Activated CD4-positive, alpha-beta memory T cell treated with anti-CD3 and anti-CD28 coated beads, Interleukin-2, amount 10 ng/mL, durations not matched to agents 7 days and 5 days (primary cell): ENCODE measurements around the gene ANO2. TPM values are rescaled to one million over a fixed set of nuclear protein-coding genes. Genes with fewer than 3 reads are reported as not detected.

Experiments
- CTCF ChIA-PET: fragments of 350-600 bp; sonication (Branson Sonifier 250); formaldehyde crosslinking; loops from one replicate; lab custom pipeline; 2021; ENCODE audit warnings: antibody characterized with exemption, inconsistent platforms; lab: Charles Lee
- POLR2A ChIA-PET: fragments of 350-600 bp; sonication (Branson Sonifier 250); formaldehyde crosslinking; loops from one replicate; lab custom pipeline; 2021; ENCODE audit warnings: antibody characterized with exemption; lab: Charles Lee
- DNase-seq: peaks from one replicate; pipeline ENCODE4 v3.0.0-alpha.2; 2020
- H3K27ac Mint-ChIP-seq: one replicate; pipeline ENCODE4 v1.8.0; 2021; ENCODE audit warnings: mild to moderate bottlenecking, mixed read lengths
- H3K27me3 Mint-ChIP-seq: one replicate; pipeline ENCODE4 v1.8.0; 2021; ENCODE audit warnings: mixed read lengths
- H3K36me3 Mint-ChIP-seq: one replicate; pipeline ENCODE4 v1.8.0; 2021; ENCODE audit warnings: low read depth, mixed read lengths
- H3K4me1 Mint-ChIP-seq: one replicate; pipeline ENCODE4 v1.8.0; 2021; ENCODE audit warnings: mixed read lengths
- H3K4me3 Mint-ChIP-seq: one replicate; pipeline ENCODE4 v1.8.0; 2021; ENCODE audit warnings: mild to moderate bottlenecking, mixed read lengths
- H3K9me3 Mint-ChIP-seq: one replicate; pipeline ENCODE4 v1.8.0; 2021; ENCODE audit warnings: mixed read lengths
- total RNA-seq, 2 experiments: library from RNA; stranded (reverse); gene quantifications; one replicate each; pipeline ENCODE4 v1.2.3, GENCODE V29; 2021

ANO2 gene
- total RNA-seq, 2 experiments from 2014 or later, result not detected

- peaks cover 4% of the 10 kb centered on the region for H3K4me1 Mint-ChIP-seq
- no peak for DNase-seq
- no peaks in the 10 kb centered on the region for H3K36me3 Mint-ChIP-seq
- H3K4me3 Mint-ChIP-seq, result no peak overlapping the region
- H3K27me3 Mint-ChIP-seq, result peaks cover 23% of the 10 kb centered on the region
- ChIA-PET CTCF (no interaction called here), POLR2A (no interaction called here)
- no peak overlapping the region for H3K27ac Mint-ChIP-seq
- H3K9me3 Mint-ChIP-seq, result no peaks in the 10 kb centered on the region
Observed at GRCh38 chr12:5884285-5884684, 60.8 kb downstream of the ANO2 start.

GRCh38 chr12:5882511-5883190 lies 62.4 kb downstream of the ANO2 start:
- no peak for DNase-seq
- Mint-ChIP-seq H3K4me3 (no peak overlapping the region), H3K36me3 (no peaks in the 10 kb centered on the region), H3K27me3 (peaks cover 15% of the 10 kb centered on the region), H3K4me1 (no peaks in the 10 kb centered on the region), H3K9me3 (no peaks in the 10 kb centered on the region), H3K27ac (no peak overlapping the region)
- ChIA-PET POLR2A (no interaction called here), CTCF (no interaction called here)

GRCh38 chr12:5881666-5882065 lies 63.4 kb downstream of the ANO2 start:
- no peak for DNase-seq
- Mint-ChIP-seq H3K4me1 (no peaks in the 10 kb centered on the region), H3K4me3 (no peak overlapping the region), H3K27me3 (peaks cover 12% of the 10 kb centered on the region), H3K27ac (no peak overlapping the region), H3K9me3 (no peaks in the 10 kb centered on the region), H3K36me3 (no peaks in the 10 kb centered on the region)
- ChIA-PET POLR2A (no interaction called here), CTCF (no interaction called here)

- POLR2A ChIA-PET, result no interaction called here
- Mint-ChIP-seq H3K4me1 (no peaks in the 10 kb centered on the region), H3K9me3 (no peaks in the 10 kb centered on the region)
Observed at GRCh38 chr12:5881101-5881606, 63.9 kb downstream of the ANO2 start.

GRCh38 chr12:5875851-5876250 lies 69.2 kb downstream of the ANO2 start:
- POLR2A ChIA-PET, result no interaction called here
- Mint-ChIP-seq H3K4me1 (no peaks in the 10 kb centered on the region), H3K36me3 (no peaks in the 10 kb centered on the region), H3K9me3 (no peaks in the 10 kb centered on the region), H3K4me3 (no peak overlapping the region), H3K27me3 (no peaks in the 10 kb centered on the region), H3K27ac (no peak overlapping the region)
- no peak for DNase-seq
- CTCF ChIA-PET, result no interaction called here

More at GRCh38 chr12:5881101-5881606, 63.9 kb downstream of the ANO2 start:
- CTCF ChIA-PET, result no interaction called here
- Mint-ChIP-seq H3K27ac (no peak overlapping the region), H3K27me3 (peaks cover 9% of the 10 kb centered on the region), H3K4me3 (no peak overlapping the region), H3K36me3 (no peaks in the 10 kb centered on the region)
- DNase-seq, result no peak

GRCh38 chr12:5874514-5874913 lies 70.5 kb downstream of the ANO2 start:
- no peaks in the 10 kb centered on the region for H3K27me3 Mint-ChIP-seq
- H3K27ac Mint-ChIP-seq, result no peak overlapping the region
- no peak for DNase-seq
- H3K4me1 Mint-ChIP-seq, result no peaks in the 10 kb centered on the region
- no peaks in the 10 kb centered on the region for H3K9me3 Mint-ChIP-seq
- CTCF ChIA-PET, result no interaction called here
- H3K36me3 Mint-ChIP-seq, result no peaks in the 10 kb centered on the region
- POLR2A ChIA-PET, result no interaction called here
- no peak overlapping the region for H3K4me3 Mint-ChIP-seq

GRCh38 chr12:5873281-5873919 lies 71.7 kb downstream of the ANO2 start:
- Mint-ChIP-seq H3K9me3 (no peaks in the 10 kb centered on the region), H3K4me1 (no peaks in the 10 kb centered on the region), H3K4me3 (no peak overlapping the region), H3K36me3 (no peaks in the 10 kb centered on the region), H3K27ac (no peak overlapping the region), H3K27me3 (no peaks in the 10 kb centered on the region)
- ChIA-PET POLR2A (no interaction called here), CTCF (no interaction called here)
- no peak for DNase-seq

GRCh38 chr12:5872745-5873144 lies 72.3 kb downstream of the ANO2 start:
- H3K27me3 Mint-ChIP-seq, result no peaks in the 10 kb centered on the region
- H3K27ac Mint-ChIP-seq, result no peak overlapping the region
- ChIA-PET POLR2A (no interaction called here), CTCF (no interaction called here)
- H3K4me1 Mint-ChIP-seq, result no peaks in the 10 kb centered on the region
- no peak for DNase-seq
- no peaks in the 10 kb centered on the region for H3K36me3 Mint-ChIP-seq
- H3K4me3 Mint-ChIP-seq, result no peak overlapping the region
- H3K9me3 Mint-ChIP-seq, result no peaks in the 10 kb centered on the region

GRCh38 chr12:5871741-5872140 lies 73.3 kb downstream of the ANO2 start:
- Mint-ChIP-seq H3K9me3 (no peaks in the 10 kb centered on the region), H3K27me3 (no peaks in the 10 kb centered on the region), H3K36me3 (no peaks in the 10 kb centered on the region), H3K27ac (no peak overlapping the region), H3K4me1 (no peaks in the 10 kb centered on the region), H3K4me3 (no peak overlapping the region)
- POLR2A ChIA-PET, result no interaction called here
- no peak for DNase-seq
- CTCF ChIA-PET, result no interaction called here

- DNase-seq, result no peak
- Mint-ChIP-seq H3K4me1 (no peaks in the 10 kb centered on the region), H3K9me3 (no peaks in the 10 kb centered on the region), H3K27me3 (no peaks in the 10 kb centered on the region), H3K4me3 (no peak overlapping the region), H3K27ac (no peak overlapping the region), H3K36me3 (no peaks in the 10 kb centered on the region)
- CTCF ChIA-PET, result no interaction called here
- POLR2A ChIA-PET, result no interaction called here
Observed at GRCh38 chr12:5870183-5870582, 74.9 kb downstream of the ANO2 start.

GRCh38 chr12:5868625-5869295 lies 76.3 kb downstream of the ANO2 start:
- CTCF ChIA-PET, result no interaction called here

GRCh38 chr12:5865397-5865796 lies 79.7 kb downstream of the ANO2 start:
- ChIA-PET POLR2A (no interaction called here), CTCF (no interaction called here)
- no peaks in the 10 kb centered on the region for H3K9me3 Mint-ChIP-seq
- H3K27ac Mint-ChIP-seq, result no peak overlapping the region
- H3K27me3 Mint-ChIP-seq, result no peaks in the 10 kb centered on the region
- H3K36me3 Mint-ChIP-seq, result no peaks in the 10 kb centered on the region
- no peak for DNase-seq
- H3K4me1 Mint-ChIP-seq, result no peaks in the 10 kb centered on the region
- no peak overlapping the region for H3K4me3 Mint-ChIP-seq

More at GRCh38 chr12:5868625-5869295, 76.3 kb downstream of the ANO2 start:
- Mint-ChIP-seq H3K27me3 (no peaks in the 10 kb centered on the region), H3K36me3 (no peaks in the 10 kb centered on the region), H3K4me3 (no peak overlapping the region), H3K9me3 (no peaks in the 10 kb centered on the region), H3K27ac (no peak overlapping the region), H3K4me1 (no peaks in the 10 kb centered on the region)
- no peak for DNase-seq
- POLR2A ChIA-PET, result no interaction called here

- no peaks in the 10 kb centered on the region for H3K36me3 Mint-ChIP-seq
- H3K4me1 Mint-ChIP-seq, result no peaks in the 10 kb centered on the region
- ChIA-PET CTCF (no interaction called here), POLR2A (no interaction called here)
- H3K9me3 Mint-ChIP-seq, result no peaks in the 10 kb centered on the region
- no peak overlapping the region for H3K27ac Mint-ChIP-seq
- DNase-seq, result no peak
- no peak overlapping the region for H3K4me3 Mint-ChIP-seq
- no peaks in the 10 kb centered on the region for H3K27me3 Mint-ChIP-seq
Observed at GRCh38 chr12:5864972-5865371, 80.1 kb downstream of the ANO2 start.
